HG02981 (cell line): ENCODE measurements around the gene CELSR3.
A peak's percentile ranks its signal among the peaks of the same experiment; 100 is the strongest.

ENCODE experiments used
- ATAC-seq: cut with Tn5 transposase; IDR thresholded peaks from one replicate; pipeline ENCODE4 v1.9.1; 2021; ENCODE audit warnings: mild to moderate bottlenecking, moderate library complexity; ENCODE audit not compliant: unreplicated experiment

CELSR3 gene

DNA sequence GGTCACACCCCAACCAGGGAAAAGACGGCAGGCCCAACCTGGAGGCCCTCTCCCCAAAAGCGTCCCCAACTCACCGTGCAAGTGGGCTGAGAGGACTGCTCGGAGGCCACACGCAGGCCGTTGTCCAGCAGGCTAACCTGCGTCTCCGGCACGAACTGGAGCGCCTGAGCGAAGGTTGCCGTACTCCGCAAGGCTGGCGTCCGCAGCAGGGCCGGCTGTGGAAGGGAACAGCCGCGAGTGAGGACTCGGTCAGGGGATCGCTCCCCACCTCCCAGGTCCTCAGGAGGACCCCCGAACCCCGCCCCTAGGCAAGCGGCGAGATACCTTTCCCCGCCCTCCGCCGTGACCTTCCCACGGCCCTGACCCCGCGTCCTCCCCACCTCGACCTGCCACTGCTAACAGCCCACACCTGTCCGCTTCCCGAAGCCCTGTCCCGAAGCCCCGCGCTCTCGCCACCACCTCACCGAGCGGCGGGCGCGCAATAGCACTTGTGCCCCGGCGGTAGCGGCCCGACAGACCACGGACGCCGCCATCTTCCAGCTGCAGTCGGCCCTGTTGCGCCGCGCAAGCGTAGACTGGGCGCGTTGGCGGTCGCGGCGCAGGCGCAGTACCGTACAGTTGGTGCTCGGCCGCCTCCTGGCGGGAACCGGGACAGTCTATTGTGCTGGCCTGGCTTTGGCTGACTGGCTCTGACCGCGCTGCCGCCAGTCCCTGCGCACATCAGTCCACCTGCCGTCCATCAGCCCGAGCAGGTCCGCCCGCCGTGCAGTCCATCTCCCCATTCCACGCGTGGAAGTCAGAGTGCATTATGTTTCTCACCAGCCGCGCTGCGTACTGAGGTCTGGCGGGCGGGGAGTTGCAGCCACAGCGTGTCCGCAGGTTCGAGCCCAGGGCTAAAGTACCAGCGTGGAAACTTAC lies 53.3 kb downstream of the CELSR3 start, which contains the start of gene UQCRC1:
TSS of gene UQCRC1 (minus strand) at position 559 of the 918 bp plus-strand sequence. CDS start at position 533, 26 bp downstream.
- peak; percentile 96 for ATAC-seq

DNA sequence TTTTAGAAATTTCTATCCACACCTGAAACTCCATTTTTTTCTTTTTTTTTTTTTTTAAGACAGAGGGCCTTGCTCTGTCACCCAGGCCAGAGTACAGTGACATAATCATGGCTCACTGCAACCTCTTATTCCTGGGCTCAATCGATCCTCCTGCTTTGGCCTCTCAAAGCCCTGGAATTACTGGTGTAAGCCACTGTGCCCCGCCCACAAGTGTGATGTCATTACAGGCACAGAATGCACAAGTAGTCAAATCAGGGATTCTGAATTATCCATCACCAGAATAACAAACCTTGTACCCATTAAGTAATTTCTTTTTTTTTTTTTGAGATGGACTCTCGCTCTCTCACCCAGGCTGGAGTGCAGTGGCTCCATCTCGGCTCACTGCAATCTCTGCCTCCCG lies 55.2 kb downstream of the CELSR3 start:
- ATAC-seq = no peak

DNA sequence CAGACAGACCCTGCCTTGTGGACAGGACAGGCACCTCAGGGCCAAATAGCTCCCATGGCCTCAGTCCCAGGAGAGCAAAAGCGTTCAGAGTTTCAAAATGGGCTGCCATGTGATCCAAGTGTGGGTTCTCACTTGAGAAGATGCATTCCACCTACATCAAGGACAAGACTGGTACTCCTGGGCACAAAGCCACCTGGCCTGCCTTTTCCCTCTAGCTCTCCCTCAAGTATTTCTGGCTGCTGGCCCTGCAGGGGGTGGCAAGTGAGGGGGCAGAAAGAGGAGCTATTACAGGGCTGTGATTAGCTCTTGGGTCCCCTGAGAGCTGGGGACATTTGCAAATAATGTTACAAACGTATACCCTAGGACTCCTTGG lies 61.1 kb downstream of the CELSR3 start:
- ATAC-seq = no peak

GRCh38 chr3:48600711-48601621 lies 61.7 kb downstream of the CELSR3 start:
- ATAC-seq = no peak

DNA sequence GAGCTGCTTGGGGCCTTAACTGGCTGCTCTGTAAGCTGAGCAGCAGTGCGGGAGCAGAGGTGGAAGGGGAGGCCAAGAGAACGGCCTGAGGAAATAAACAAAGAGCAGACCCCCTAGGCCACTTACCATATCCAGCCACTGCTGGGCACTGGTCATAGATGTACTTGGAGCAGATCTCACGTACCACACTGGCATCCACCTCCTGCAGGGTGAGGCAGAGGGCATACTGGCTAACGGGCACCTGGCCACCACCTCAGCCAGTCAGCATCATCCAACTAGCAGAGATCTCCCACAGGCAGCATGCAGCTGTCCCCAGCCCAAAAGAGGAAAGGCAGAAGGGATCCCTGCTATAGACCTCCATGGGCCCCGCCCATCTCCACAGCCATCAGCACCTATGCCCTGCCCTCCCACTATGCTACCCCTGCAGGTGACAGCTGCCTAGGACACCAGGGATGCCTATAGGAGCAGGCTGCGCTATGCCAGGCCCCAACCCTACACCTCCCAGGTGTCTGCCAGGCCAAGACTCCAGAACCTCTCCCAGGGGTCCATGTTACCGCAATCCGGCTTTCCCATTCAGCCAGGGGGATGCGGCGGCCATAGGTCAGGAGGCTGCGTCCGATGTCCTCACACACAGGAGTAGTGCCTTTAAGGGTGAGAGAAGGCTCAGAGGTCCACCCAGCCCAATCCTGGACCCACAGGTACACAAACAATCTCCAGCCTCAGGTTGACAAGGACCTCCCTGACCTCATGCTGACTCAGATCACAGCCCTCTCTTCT lies 63.0 kb downstream of the CELSR3 start:
- no peak for ATAC-seq

DNA sequence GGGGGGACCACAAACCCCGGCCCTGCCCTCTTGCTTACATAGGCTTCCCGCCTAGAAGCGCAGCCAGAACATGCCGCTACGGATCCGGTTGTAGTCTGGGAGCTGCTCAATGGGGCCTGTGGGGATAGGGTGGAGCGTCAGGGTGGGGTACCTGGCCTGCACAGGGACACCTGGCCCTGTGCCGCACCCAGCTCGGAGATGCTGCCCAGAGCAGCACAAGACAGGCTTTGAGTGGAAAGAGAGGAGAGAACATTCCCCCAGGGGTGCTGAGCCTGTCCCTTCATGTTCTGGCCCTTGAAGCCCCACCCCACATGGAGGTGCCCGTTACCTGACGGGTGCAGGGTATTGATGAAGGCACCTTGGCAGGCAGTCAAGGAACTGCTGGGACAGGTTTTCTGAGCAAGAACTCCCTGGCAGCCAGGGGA lies 63.6 kb downstream of the CELSR3 start:
- ATAC-seq = no peak

GRCh38 chr3:48598323-48599076 lies 64.2 kb downstream of the CELSR3 start:
- no peak for ATAC-seq

DNA sequence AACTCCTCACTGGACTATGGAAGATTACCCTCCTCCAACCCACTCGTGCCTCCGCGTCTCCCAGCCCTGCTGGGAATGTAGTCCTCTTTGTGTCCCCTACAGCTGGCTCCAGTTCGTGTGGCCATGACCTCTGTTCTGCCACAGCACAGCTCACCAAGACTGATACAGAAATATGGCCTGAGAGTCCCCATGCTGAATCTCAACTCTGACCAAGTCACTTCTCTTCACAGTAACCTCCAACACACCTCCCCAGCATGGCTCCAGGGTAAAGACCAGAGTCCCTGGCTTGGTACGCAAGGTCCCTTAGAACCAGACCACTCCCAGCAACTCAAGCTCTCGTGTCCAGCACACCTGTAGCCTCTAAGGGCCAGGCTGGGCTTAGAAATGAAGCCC lies 65.3 kb downstream of the CELSR3 start:
- ATAC-seq = no peak

DNA sequence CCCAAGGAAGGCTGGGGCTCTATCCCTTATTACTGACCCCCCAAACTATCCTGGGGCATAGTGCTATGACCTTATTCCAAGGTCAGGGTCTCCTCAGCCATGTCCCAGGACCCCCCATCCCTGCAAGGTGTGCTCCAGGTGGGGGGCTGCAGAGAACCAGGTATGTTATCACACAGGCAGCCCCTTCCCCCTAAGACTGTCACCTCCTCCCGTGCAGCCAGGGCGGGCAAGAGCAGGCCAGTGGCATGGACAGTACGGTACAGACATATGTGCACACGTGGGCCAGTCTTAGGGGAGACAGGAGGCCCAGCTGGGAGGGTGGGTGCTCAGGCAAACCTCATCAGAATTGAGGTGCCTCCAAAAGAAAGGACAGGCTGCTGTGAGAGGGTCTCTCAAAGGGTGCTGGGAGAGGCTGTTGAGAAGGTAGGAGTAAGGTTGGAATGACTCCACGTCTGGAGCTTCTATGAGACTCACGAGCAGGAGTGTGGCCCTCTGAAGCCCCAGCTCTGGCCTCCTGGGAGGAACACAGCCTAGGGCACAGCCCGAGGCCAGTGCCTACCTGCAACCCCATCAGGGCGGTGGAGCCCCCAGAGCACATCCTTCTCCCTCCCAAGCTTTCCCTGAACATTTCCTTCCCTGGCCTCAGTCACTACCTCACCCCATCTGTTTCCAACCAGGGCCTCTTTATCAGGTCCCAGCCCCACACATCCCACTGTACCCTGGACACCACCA lies 65.8 kb downstream of the CELSR3 start:
- no peak for ATAC-seq

DNA sequence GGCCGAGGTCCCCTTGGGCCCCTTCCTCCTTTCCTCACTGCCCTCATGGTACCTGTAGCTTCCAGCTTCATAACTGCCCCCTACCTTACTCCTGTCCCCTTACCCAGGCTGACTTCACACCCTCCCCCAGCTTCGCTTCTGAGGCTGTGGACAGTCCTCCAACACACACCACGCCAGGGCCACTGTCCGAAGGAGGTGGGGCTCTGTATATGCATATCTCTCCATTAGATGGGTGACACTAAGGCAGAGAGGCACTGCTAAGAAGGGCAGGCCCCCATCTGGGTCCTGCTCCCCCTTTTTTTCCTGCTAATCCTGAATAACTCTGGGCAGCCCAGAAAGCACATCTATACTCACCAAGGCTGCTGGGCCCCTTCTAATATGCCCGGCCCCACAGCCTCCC lies 66.5 kb downstream of the CELSR3 start:
- ATAC-seq = no peak

- no peak for ATAC-seq
Measured at GRCh38 chr3:48595526-48596121, 67.1 kb downstream of the CELSR3 start.

DNA sequence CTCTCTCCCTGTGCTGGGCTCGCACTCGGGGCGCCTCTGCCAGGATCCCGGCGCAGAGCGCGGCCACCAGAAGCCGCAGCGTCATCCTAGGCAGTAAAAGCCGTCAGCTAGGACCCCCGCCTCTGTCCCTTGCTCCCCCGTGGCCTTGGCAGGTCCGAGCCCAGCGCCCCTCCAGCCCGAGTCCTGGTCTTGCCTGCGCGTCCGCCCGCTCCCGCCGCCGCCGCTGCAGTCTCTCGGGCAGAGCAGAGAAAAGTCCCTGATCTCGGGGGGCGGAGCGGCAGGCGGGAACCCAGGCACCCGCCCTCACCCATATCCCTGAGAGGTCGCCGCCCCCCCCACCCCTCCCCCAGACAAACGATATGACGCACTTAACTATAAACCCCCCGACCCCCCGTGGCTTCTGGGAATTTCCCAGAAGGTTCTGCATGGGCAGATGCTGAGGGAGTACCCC lies 67.6 kb downstream of the CELSR3 start, which contains the start of gene COL7A1:
TSS of gene COL7A1 (minus strand) at position 255 of the 451 bp plus-strand sequence. CDS start at position 85, 170 bp downstream.
- ATAC-seq = no peak

DNA sequence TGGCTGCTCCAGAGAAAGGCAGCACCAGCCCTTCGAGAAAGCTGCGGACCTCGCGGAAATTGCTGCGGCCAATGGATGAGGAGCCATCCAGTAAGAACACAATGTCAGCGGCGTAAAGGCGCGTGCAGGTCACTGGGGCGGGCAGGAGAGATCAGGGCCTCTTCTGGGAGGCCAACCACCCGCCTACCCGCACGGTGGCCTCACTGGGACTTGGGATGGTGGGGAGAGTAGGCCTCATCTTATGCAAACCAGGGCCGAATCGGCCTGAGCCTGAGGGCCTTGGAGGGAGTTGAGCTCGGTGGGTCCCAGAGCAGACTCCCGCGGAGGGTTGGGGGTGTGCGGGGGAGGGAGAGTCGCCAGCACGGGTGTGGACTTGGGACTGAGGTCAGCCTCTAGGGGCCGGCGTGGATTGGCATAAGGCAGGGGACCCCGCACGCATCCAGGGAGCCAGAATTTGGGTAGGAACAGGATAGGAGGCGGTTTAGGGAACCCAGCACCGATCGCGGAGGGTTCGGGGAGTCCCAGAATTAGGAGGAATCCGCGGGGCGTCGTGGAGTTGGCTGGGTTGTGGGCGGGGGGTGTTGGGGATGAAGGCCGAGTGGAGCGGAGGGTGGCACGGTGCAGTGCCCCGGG lies 68.2 kb downstream of the CELSR3 start:
- no peak for ATAC-seq

DNA sequence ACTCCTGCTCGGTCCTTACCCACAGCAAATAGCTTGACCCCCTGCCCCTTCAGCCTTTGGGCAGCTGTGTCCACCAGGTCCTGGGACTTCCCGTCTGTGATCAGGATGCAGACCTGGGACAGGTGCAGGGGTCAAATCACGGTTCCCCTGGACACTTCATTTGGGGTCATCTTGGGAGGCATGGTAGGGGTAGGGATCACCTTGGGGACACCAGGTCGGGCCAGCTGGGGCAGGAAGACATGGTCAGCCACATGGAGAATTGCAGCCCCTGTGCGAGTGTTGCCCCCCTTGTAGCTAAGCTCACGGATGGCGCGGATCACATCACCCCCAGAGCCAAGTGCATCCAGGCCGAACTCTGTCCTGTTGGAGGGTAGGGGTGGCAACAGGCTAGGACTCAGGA lies 69.3 kb downstream of the CELSR3 start:
- no peak for ATAC-seq

DNA sequence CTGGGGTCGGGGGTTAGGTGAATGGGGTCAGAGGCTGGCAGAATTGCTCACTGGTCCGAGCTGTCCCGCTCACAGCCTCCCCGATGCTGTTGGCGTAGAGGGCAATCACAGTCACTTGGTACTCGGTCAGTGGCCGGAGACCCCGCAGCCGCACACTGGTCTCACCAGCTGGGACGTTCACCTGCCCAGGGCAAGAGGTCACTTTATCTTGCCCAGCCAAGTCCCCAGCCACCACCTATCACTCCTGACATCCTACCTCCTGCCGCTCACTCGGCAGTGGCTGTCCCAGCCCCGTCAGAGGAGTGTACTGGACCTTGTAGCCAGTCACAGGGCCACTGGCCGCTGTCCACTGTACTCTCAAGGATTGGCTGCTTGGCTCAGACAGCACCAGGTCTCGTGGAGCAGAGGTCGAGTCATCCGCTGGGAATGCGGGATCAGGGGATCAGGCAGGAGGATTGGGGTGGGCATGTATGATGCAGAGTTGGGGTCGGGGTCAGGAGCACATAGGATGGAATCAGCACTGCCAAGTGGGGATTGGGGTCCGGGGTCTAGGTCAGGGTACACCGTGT lies 70.1 kb downstream of the CELSR3 start:
- no peak for ATAC-seq

DNA sequence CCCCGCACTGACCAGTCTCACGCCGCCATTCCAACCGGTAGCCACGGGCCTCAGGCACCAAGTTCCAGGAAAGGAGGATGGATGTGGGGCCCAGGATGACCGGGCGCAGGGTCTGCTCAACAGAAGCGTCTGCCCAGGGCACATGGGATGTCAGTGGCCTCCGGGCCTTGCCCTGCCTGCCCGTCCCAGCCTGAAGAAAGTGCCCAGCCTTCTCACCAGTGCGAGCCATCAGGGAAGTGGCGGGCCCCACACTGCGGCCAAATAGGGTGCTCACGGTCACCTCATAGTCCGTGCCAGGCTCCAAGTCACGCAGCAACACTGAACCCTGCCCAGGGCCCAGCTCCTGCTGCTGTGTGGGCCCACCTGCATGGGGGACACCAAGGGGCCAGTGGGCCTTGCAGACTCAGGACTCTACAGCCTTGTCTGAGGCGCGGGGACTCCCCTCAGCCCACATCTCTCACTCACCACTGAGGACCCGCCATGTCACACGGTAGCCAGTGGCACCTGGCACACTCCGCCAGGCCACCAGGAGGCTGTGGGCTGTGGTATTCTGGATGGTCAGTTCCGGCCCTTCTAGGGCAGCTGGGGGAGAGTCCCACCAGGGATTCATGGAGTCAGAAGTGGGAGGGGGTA lies 70.7 kb downstream of the CELSR3 start:
- no peak for ATAC-seq

DNA sequence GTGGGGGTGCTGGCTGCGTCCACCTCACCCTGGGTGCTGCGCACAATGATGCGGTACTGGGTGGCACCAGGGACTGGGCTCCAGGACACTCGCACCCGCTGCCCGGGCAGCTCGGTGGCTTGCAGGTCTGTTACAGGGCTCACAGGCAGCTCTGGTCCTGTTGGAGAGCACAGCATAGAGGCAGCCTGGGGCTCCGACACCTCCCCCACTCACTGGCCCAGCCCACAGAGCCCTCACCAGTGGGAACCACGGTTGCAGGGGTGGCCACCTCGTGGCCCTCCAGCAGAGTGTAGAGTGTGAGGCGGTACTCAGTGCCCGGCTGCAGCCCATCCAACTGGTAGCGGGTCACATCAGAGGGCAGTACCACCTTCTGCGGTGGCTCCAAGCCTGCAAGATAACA lies 71.2 kb downstream of the CELSR3 start:
- no peak for ATAC-seq

DNA sequence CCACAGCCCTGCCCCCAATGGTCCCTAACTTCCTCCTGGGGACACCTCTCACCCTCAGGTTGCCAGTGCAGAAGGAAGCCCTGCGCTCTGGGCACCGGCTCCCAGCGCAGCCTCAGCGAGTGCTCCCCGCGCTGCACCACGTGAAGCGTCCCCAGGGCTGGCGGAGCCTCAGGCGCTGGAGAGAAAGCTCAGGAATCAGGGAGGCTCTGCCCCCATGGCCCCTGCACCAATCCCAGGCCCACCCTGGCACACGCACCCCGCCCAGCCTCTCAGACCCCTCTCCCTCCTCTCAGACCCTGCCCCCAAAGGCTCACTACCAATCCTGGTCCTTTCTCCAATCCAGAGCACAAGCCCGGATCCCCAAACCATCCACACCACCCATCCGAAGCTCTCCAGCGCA lies 74.5 kb downstream of the CELSR3 start:
- no peak for ATAC-seq
